Bone marrow (tissue), 2 donors: Measurements from ENCODE around the gene EI24.
A peak's percentile ranks its signal among the peaks of the same experiment; 100 is the strongest.
"Not testable (repeated sequence)": the region's sequence is repeated elsewhere in the genome, so short reads cannot be mapped to it uniquely, and the experiment has no call there.

Experiments used
- DNase-seq, 2 donors: peaks; one replicate each; lab custom pipeline; 2025; lab: John Stamatoyannopoulos, UW

Gene EI24

DNA sequence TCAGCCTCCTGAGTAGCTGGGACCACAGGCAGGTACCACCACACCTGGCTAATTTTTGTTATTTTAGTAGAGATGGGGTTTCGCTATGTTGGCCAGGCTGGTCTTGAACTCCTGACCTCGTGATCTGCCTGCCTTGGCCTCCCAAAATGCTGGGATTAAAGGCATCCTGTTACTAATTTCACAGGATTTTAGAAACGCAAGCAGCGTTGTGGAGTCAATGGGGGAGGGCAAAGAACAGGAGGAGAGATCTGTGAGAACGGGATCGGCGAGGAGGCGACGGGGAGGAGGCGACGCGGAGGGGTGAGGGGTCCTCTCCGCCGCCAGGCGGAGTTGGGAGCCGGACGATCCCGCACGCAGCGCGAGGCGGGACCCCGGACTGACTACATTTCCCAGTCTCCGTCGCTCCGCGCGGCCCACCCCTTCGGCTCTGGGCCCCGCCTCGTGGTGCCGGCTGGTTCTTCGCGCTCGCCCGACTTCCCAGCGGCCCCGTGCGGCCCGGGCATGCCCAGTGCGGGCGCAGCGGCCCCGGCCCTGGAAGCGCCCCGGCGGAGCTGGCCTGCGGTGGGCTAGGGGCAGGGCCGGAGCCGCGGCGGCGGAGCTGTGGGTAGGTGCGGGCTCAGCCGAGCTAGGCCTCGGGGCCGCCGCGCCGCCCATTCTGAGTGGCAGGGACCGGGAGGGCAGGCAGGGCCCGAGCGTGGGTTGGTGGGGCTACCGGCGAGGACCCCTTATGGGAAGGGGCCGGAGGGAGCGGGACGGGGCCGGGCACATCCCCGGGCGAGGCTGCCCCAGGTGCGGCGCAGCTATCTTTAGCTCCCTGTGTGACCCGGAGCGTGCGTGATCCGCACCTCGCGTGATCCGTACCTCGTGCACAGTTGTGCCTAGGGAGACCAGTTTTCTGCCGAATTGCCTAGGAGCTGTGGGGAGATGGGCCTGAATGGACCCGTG is at the start of gene EI24:
TSS of gene EI24 (plus strand) at position 508 of the 945 bp plus-strand sequence. CDS start 3,051 bp downstream, outside the sequence.
- DNase-seq: peak; percentile 64 to 81

DNA sequence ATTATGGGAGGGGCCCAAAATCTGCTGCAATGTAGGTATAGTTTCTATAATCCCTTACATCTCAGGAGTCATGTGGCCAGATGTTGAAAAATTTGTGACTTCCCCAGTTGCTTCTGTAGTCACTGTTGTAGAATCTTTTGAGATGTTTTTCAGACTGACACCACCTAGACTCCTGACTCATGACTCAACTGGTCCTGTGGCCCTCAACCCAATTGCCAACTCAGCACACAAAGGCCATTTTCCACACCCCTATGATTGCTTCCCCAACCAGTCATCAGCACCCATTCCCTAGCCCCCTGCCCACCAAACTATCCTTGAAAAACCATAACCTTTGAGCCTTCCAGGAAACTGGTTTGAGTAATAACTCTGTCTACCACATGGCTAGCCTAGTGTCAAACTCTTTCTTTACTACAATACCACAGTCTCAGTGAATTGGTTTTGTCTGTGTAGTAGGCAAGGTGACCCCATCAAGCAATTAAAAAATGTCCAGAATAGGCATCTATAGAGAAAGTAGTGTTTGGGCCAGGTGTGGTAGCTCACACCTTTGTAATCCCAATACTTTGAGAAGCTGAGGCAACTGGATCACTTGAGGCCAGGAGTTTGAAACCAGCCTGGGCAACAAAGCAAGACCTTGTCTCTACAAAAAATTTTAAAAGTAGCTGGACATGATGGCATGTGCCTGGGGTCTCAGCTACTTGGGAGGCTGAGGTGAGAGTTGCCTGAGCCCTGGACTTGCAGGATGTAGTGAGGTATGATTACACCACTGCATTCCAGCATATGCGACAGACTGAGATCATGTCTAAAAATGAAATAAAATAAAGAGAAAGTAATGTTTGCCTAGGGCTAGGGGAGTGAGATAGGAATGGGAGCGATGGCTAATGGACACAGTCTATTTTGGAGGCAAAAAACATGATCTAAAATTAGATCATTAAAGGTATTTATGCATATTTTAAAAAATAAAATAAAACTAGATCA is 49.1 kb upstream of the EI24 start:
- no peak for DNase-seq

DNA sequence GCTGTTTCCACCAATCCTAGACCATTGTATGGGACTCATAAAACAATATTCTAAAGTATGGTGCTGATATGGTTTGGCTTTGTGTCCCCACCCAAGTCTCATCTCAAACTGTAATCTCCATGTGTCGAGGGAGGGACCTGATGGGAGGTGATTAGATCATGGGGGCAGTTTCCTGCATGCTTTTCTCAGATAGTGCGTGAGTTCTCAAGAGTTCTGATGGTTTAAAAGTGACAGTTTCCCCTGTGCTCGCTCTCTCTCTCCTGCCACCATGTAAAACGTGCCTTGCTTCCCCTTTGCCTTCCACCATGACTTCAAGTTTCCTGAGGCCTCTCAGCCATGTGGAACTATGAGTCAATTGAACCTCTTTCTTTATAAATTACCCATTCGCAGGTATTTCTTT is 44.0 kb upstream of the EI24 start:
- DNase-seq: no peak

DNA sequence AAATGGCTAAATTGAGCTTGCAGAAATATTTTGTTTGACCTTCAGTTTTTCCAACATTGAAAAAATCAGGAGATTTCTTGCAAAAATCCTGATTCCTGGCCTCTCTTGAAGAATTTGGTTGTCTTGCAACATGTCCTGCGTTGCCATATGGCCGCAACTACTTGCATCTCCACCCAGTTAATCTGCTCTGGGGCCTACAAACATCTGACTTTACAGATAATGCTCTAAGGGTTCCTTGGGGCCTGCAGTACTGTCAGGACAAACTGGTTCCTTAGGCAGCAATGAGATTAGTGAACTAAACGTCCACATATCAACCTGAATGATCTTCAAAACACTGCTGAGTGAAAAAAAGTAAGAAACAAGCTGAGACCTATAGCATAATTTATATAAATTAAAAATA is 36.6 kb upstream of the EI24 start:
- no peak for DNase-seq

DNA sequence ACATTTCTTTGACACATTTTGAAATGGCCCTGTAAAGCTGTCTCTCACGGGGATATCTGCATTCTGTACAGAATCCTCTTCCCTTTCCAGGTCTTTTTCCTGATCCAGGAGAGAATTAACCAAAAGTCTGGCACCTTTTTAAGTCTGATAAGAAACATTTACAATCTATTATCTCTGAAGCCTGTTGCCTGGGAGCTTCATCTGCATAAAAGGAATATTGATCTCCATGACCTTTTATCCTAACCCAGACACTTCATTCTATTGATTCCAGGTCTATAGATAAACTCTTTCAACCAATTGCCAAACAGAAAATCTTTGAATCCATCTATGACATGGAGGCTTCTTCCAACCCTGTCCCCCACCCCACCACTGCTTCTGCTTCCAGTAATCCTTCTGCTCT is 33.7 kb upstream of the EI24 start:
- no peak for DNase-seq

DNA sequence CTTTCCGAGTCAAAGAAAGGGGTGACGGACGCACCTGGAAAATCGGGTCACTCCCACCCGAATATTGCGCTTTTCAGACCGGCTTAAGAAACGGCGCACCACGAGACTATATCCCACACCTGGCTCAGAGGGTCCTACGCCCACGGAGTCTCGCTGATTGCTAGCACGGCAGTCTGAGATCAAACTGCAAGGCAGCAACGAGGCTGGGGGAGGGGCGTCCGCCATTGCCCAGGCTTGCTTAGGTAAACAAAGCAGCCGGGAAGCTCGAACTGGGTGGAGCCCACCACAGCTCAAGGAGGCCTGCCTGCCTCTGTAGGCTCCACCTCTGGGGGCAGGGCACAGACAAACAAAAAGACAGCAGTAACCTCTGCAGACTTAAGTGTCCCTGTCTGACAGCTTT is 32.4 kb upstream of the EI24 start:
- DNase-seq: not testable (repeated sequence)

DNA sequence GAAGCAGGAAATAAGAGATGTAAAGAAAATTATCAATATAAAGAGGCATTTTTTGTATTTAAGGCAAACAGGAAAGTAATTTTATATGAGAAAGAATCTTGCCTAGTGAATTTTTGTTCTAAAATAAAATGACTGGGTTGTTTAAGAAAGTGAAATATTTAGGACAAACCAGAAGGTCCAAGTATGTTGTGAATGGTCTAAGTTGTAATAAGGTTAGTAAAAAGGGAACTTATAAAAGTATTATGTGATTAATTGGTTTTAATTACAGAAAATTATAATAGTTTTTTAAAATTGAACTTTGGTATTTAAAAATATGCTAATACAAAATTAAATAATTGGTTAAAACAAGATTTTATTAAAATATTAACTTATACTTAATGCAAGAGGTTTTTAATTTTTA is 26.6 kb upstream of the EI24 start:
- DNase-seq: no peak

DNA sequence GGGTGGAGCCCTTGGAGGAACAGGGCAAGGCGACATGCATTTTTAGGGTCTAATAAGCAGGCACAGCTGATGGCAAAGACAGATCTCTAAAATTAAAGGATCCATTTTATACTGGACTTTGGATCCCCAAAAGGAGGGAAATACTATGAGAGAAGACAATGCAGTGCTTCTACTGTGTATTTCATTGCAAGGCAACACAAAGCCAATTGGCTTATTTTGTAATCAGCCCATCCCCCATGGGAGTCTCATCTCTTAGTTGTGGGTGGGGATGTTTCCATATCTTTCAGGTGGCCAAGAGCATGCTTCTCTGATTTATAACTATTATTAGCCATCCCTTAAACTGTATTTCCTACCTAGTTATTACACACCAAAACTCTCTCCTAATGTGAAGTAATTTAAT is 18.5 kb upstream of the EI24 start:
- no peak for DNase-seq

DNA sequence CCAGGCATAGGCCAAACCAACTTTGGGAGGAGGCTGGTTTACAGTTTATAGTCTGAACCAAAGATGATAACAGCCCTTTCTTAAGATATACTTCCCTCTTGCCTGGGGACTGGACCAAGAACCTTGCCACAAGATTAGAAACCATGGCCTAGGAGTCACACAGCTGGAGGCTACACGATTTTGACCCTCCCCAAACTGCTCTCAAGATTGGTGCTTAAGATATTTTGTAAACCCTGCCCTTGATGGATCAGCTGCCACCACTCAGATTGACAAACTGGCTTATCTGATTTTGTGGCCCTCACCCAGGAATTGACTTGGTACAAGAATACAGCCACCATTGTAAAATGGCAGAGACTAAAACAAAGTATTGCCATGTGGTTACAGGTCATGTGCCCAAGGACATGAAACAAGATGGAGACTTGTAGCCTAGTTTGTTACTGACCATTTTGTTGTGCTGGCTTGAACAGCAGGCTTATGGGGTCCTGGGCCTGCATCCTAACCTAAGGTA is 17.4 kb upstream of the EI24 start:
- DNase-seq: no peak

DNA sequence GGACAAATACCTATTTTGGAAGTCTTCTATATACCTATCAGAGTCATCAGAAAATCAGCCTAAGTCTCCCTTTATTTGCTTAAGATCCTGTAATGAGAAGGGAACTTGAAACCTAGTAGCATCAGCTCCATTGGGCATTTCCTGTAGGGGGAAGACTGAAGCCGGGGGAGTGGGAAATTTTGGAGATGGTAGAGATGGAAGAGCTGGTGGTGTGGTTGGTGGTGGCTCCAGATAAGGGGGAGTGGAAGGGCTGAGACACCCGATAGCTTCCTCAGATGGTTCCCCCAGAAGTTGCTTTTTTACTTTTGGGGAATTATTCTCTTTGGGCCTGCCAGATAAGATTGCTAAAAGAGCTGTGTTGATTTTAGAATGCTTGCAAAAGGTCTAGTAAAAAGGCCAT is 16.4 kb upstream of the EI24 start:
- DNase-seq: no peak

DNA sequence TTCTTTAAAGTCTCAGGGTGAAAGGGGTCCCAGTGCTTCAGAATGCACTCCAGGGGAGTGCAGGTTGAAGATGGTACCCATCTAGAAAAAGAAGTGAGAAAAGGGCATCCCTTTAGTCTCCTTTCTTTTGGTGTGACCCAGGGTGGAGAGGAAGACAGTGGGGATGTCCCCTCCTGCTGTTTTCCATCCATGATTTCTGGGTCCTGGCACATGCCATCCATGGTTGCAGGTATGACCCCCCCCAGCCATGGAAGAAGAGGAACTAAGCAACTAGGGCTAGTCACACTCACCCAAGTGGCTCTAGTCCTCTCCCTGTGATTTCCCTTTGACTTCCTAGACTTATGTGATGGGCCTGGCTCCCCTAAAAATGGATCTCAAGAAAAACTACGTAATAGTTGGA is 15.9 kb upstream of the EI24 start:
- no peak for DNase-seq

DNA sequence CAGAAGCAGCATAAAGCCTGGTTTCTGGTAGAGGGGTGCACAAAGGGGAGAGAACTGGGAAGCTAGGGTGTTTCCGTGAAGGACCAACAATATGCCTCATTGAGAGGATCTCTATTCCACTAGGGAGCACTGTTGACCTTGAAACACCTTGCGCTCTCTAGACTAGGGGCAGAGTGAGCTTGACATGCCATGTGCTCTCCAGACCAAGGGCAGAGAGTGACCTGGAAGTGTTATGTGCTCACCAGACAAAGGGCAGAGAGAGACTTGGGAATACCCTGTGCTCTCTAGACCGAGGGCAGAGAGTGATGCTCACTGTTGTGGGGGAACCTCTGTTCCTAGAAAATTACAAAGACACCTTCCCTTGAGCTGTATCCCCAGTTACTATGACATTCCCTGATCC is 15.2 kb upstream of the EI24 start:
- no peak for DNase-seq

DNA sequence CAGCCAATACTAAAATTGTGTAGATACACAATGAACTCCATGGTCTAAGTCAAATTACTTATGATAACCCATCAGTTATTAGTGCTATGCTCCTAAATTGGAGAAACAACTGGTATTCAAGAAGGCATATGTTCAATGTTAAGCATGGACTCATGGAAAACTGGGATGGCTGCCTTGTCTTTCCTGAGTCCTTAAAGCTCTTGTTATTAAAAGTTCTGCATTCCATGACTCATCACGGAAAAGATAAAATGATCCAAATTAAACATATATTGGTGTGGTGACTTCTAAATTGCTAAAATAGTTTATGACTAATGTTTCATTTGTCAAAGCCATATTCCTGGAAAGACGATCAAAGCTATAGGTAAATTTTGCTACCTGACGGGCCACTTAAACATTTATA is 9.4 kb upstream of the EI24 start:
- no peak for DNase-seq

DNA sequence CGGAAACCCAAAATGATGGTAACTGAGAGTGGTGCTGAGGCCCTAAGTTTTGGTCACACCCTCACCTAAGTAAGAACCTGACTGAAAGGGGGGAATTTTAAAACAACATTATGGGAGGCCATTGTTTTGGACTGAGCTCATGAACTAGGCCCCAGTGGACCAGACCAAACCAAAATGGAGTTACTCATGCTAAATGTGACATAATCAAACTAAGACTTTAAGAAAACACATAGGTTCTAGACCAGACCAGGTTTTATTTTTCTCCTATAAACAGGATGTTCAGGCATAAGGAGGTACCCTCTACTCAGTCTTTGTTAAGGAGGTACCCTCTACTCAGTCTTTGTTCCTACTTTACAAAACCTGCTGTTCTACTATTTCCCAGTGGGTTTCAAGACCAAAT is 7.4 kb upstream of the EI24 start:
- DNase-seq: no peak

DNA sequence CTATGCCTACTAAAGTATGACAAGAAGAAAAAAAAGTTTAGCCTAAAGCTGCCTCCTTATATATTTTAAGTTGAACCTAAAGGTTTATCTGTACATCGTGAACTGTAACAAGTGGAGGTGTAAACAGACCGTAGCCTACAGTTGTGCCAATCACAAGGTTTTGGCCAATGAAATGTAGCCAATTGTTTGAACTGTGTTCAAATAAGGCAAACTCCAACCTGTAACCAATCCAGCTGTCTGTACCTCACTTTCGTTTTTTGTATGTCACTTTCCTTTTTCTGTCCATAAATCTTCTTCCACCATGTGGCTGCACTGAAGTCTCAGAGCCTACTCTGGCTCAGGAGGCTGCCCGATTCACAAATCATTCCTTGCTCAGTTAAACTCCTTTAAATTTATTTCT is 6.8 kb upstream of the EI24 start:
- no peak for DNase-seq

DNA sequence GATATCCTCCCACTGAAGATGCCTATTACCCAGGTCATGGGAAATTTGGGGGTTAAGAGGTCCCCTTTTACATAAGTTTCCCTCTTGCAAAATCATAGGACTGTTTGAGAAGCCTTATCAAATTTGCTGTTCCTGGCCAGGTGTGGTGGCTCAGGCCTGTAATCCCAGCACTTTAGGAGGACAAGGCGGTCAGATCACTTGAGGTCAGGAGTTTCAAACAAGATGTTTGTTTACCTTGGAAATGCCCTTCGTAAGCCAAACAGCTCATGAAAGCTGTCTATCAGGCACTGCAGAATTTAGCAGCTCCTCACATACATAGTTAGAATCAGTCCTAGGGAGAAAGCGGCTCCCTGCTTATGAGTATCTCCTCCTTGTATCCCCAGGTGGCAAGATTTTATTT is 4.9 kb upstream of the EI24 start:
- no peak for DNase-seq

DNA sequence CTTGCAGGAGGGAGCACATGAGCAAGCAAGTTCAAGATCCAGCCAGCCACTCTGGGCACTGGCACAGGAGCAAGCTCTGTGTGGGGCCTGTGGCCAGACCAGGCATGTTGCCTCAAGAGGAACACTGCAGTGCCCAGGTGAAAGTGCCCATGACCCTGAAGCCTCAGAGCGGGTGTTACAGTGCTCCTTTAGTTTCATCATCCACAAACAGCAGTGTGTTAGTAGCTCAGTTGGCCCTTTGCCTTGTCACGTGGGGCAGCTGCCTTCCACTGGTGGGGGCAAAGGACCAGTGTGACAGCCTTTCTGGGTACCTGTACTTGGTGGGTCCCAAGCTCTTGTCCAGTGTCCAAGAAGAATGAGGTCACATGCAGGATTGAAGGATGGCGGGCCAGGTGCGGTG is 3.0 kb upstream of the EI24 start:
- no peak for DNase-seq

DNA sequence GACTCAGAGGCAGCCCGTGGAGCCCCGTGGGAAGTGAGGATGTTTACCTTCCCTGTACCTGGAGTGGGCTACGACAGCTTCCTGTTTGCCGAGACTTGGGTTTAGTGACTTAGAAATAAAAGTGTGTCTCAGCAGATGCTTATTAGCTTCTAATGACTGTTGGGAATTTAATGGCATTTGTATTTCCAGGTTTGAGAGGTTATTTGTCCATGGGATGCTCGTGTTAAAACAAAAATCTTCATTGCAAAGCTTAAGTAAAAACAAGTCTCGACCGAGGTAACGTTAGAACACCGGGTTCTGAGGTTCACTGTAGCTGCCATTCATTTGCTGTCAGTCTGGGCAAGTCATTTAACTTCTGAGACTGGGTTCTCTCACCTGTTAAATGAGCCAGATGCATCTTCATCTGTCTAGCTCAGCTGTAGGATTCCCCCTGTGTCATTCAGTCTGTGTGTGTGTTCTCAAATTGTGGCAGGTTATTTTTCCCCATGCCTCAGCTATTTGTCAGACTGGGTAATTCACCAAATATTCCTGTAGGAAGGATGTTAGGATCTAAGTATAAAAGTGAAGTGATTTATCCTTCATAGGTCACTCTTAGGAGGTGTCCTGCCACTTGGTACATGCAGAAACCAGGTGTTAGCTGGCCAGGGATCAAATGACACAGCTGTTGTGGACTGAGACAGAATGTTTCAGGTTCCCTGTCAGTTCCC is 791 bp downstream of the EI24 start:
- DNase-seq: no peak

DNA sequence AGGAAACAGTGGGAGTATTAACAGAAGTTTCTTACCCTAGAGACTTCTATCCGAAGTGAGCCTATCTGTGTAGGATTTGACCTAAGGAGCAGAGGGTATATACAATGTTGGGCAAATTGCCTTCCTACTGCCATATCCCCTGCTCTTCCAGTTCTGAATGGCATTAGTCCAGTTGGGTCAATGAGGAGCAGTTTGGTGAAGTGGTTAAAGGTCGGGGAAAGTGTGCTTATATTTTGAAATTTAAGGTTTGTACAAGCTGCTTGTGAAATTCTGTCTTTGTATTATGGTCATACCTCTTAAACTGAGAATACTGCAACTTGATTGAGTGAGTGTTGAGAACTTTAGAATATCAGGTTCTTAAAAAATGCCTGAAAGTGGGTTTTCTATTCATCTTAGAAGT is 1.7 kb downstream of the EI24 start:
- DNase-seq: no peak

DNA sequence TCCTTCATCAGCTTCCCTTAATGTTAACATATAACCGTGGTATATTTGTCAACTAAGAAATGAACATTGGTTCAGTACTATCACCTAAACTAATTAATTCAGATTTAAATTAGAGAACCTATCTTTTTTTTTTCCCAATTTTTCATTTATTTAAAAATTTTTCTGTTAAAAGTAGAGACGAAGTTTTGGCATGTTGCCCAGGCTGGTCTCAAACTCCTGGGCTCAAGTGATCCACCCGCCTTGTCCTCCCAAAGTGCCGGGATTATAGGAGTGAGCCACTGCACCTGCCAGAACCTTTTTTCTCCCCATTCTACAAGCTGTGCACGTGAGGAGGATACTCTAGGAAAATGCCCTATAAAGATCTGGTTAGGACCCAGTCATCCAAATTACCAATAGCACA is 3.6 kb downstream of the EI24 start:
- DNase-seq: no peak

DNA sequence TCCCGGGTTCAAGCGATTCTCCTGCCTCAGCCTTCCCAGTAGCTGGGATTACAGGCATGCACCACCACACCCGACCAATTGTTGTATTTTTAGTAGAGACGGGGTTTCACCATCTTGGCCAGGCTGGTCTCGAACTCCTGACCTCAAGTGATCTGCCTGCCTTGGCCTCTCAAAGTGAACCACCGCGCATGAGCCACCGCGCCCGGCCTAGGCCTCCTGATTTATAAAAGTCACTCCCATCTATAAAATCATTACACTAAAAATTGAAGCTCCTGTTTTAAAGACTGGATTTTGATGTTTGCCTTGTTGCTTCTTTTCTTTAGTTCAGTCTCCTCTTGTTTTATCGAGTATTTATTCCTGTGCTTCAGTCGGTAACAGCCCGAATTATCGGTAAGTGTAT is 7.9 kb downstream of the EI24 start:
- DNase-seq: not testable (repeated sequence)

DNA sequence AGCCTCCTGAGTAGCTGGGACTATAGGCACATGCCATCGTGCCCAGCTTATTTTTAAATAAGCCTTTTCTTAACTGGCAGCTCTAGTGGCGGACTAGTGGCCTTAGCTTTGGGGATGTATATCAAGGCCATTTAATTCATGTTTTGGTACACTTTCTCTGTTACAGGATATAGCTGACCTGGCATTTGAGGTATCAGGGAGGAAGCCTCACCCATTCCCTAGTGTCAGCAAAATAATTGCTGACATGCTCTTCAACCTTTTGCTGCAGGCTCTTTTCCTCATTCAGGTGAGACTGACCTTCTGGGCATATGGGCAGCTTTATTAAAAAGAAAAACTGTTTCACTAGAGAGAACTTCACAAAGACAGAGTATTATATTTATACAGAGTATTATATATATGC is 9.5 kb downstream of the EI24 start:
- DNase-seq: no peak
